Activated naive CD8-positive, alpha-beta T cell treated with anti-CD3 and anti-CD28 coated beads, Interleukin-2, amount 50 U/mL, for 24 hours (primary cell): ENCODE data around the gene MAPKAP1.
A peak's percentile ranks its signal among the peaks of the same experiment; 100 is the strongest.

Experiments used
- ATAC-seq: fragments of 150-1000 bp; cut with Tn5 transposase; one replicate; pipeline ENCODE4 v1.10.0; 2021
- DNase-seq: peaks from one replicate; pipeline ENCODE4 v3.0.0; 2021
- H3K27ac Mint-ChIP-seq: one replicate; pipeline ENCODE4 v1.8.0; 2021; ENCODE audit warnings: mild to moderate bottlenecking, mixed read lengths
- H3K27me3 Mint-ChIP-seq: one replicate; pipeline ENCODE4 v1.8.0; 2021; ENCODE audit warnings: mixed read lengths
- H3K36me3 Mint-ChIP-seq: one replicate; pipeline ENCODE4 v1.8.0; 2021; ENCODE audit warnings: low read depth, mixed read lengths
- H3K4me1 Mint-ChIP-seq: one replicate; pipeline ENCODE4 v1.8.0; 2021; ENCODE audit warnings: mixed read lengths
- H3K4me3 Mint-ChIP-seq: one replicate; pipeline ENCODE4 v1.8.0; 2021; ENCODE audit warnings: mild to moderate bottlenecking, moderate library complexity, mixed read lengths
- H3K9me3 Mint-ChIP-seq: one replicate; pipeline ENCODE4 v1.8.0; 2021; ENCODE audit warnings: mixed read lengths

MAPKAP1 gene

GRCh38 chr9:125428060-125428901 is 278.7 kb downstream of the MAPKAP1 start:
- Mint-ChIP-seq H3K36me3 (no peaks in the 10 kb centered on the region), H3K27ac (no peak overlapping the region), H3K4me1 (no peaks in the 10 kb centered on the region), H3K9me3 (no peaks in the 10 kb centered on the region), H3K27me3 (no peaks in the 10 kb centered on the region), H3K4me3 (no peak overlapping the region)
- DNase-seq (peak; percentile 48), ATAC-seq (peak; percentile 51)

- ATAC-seq, result no peak
Observed at GRCh38 chr9:125427556-125427955, 279.5 kb downstream of the MAPKAP1 start.

GRCh38 chr9:125426926-125427325 is 280.1 kb downstream of the MAPKAP1 start:
- ATAC-seq, result no peak
- Mint-ChIP-seq H3K9me3 (no peaks in the 10 kb centered on the region), H3K4me1 (no peaks in the 10 kb centered on the region), H3K36me3 (no peaks in the 10 kb centered on the region), H3K27me3 (no peaks in the 10 kb centered on the region), H3K27ac (no peak overlapping the region), H3K4me3 (no peak overlapping the region)
- no peak for DNase-seq

More at GRCh38 chr9:125427556-125427955, 279.5 kb downstream of the MAPKAP1 start:
- H3K9me3 Mint-ChIP-seq, result no peaks in the 10 kb centered on the region
- DNase-seq, result no peak
- H3K36me3 Mint-ChIP-seq, result no peaks in the 10 kb centered on the region
- H3K4me3 Mint-ChIP-seq, result no peak overlapping the region
- no peak overlapping the region for H3K27ac Mint-ChIP-seq
- no peaks in the 10 kb centered on the region for H3K27me3 Mint-ChIP-seq
- no peaks in the 10 kb centered on the region for H3K4me1 Mint-ChIP-seq

GRCh38 chr9:125425901-125426515 is 281.0 kb downstream of the MAPKAP1 start:
- ATAC-seq (no peak), DNase-seq (no peak)
- H3K4me1 Mint-ChIP-seq, result no peaks in the 10 kb centered on the region
- no peak overlapping the region for H3K4me3 Mint-ChIP-seq
- no peaks in the 10 kb centered on the region for H3K9me3 Mint-ChIP-seq
- no peaks in the 10 kb centered on the region for H3K27me3 Mint-ChIP-seq
- H3K36me3 Mint-ChIP-seq, result no peaks in the 10 kb centered on the region
- H3K27ac Mint-ChIP-seq, result no peak overlapping the region

GRCh38 chr9:125425170-125425897 is 281.7 kb downstream of the MAPKAP1 start:
- Mint-ChIP-seq H3K36me3 (no peaks in the 10 kb centered on the region), H3K27ac (no peak overlapping the region), H3K9me3 (no peaks in the 10 kb centered on the region), H3K27me3 (no peaks in the 10 kb centered on the region), H3K4me1 (no peaks in the 10 kb centered on the region), H3K4me3 (no peak overlapping the region)
- ATAC-seq (no peak), DNase-seq (no peak)

GRCh38 chr9:125423964-125424363 is 283.0 kb downstream of the MAPKAP1 start:
- ATAC-seq, result no peak
- Mint-ChIP-seq H3K27ac (no peak overlapping the region), H3K36me3 (no peaks in the 10 kb centered on the region), H3K4me3 (no peak overlapping the region), H3K27me3 (no peaks in the 10 kb centered on the region), H3K9me3 (no peaks in the 10 kb centered on the region), H3K4me1 (no peaks in the 10 kb centered on the region)
- no peak for DNase-seq

GRCh38 chr9:125422853-125423252 is 284.2 kb downstream of the MAPKAP1 start:
- Mint-ChIP-seq H3K4me3 (no peak overlapping the region), H3K4me1 (no peaks in the 10 kb centered on the region), H3K9me3 (no peaks in the 10 kb centered on the region), H3K27me3 (no peaks in the 10 kb centered on the region), H3K36me3 (no peaks in the 10 kb centered on the region), H3K27ac (no peak overlapping the region)
- DNase-seq (no peak), ATAC-seq (no peak)

- no peaks in the 10 kb centered on the region for H3K36me3 Mint-ChIP-seq
- no peak overlapping the region for H3K4me3 Mint-ChIP-seq
- no peaks in the 10 kb centered on the region for H3K4me1 Mint-ChIP-seq
- H3K27me3 Mint-ChIP-seq, result no peaks in the 10 kb centered on the region
- no peak overlapping the region for H3K27ac Mint-ChIP-seq
- ATAC-seq (no peak), DNase-seq (no peak)
- H3K9me3 Mint-ChIP-seq, result no peaks in the 10 kb centered on the region
Observed at GRCh38 chr9:125421591-125422181, 285.3 kb downstream of the MAPKAP1 start.

GRCh38 chr9:125421166-125421565 is 285.8 kb downstream of the MAPKAP1 start:
- Mint-ChIP-seq H3K9me3 (no peaks in the 10 kb centered on the region), H3K36me3 (no peaks in the 10 kb centered on the region), H3K27me3 (no peaks in the 10 kb centered on the region), H3K4me1 (no peaks in the 10 kb centered on the region), H3K4me3 (no peak overlapping the region), H3K27ac (no peak overlapping the region)
- DNase-seq, result no peak
- no peak for ATAC-seq

GRCh38 chr9:125418404-125418803 is 288.6 kb downstream of the MAPKAP1 start:
- no peaks in the 10 kb centered on the region for H3K4me1 Mint-ChIP-seq
- no peak for DNase-seq
- no peaks in the 10 kb centered on the region for H3K27me3 Mint-ChIP-seq
- no peaks in the 10 kb centered on the region for H3K36me3 Mint-ChIP-seq
- H3K9me3 Mint-ChIP-seq, result no peaks in the 10 kb centered on the region
- no peak for ATAC-seq
- no peak overlapping the region for H3K4me3 Mint-ChIP-seq
- no peak overlapping the region for H3K27ac Mint-ChIP-seq

GRCh38 chr9:125416517-125416916 is 290.5 kb downstream of the MAPKAP1 start:
- ATAC-seq (no peak), DNase-seq (no peak)
- Mint-ChIP-seq H3K4me3 (no peak overlapping the region), H3K4me1 (no peaks in the 10 kb centered on the region), H3K36me3 (no peaks in the 10 kb centered on the region), H3K27ac (no peak overlapping the region), H3K27me3 (no peaks in the 10 kb centered on the region), H3K9me3 (no peaks in the 10 kb centered on the region)

- Mint-ChIP-seq H3K36me3 (no peaks in the 10 kb centered on the region), H3K27me3 (no peaks in the 10 kb centered on the region), H3K4me3 (no peak overlapping the region), H3K27ac (no peak overlapping the region), H3K4me1 (no peaks in the 10 kb centered on the region), H3K9me3 (no peaks in the 10 kb centered on the region)
- DNase-seq (no peak), ATAC-seq (no peak)
Observed at GRCh38 chr9:125415583-125416460, 291.2 kb downstream of the MAPKAP1 start.

- Mint-ChIP-seq H3K36me3 (no peaks in the 10 kb centered on the region), H3K4me1 (peaks cover 8% of the 10 kb centered on the region), H3K27me3 (peaks cover 14% of the 10 kb centered on the region), H3K9me3 (no peaks in the 10 kb centered on the region), H3K27ac (no peak overlapping the region), H3K4me3 (no peak overlapping the region)
- ATAC-seq, result no peak
- DNase-seq, result no peak
Observed at GRCh38 chr9:125413579-125413978, 293.4 kb downstream of the MAPKAP1 start.

- no peak for DNase-seq
- H3K36me3 Mint-ChIP-seq, result no peaks in the 10 kb centered on the region
- ATAC-seq, result no peak
- no peak overlapping the region for H3K27ac Mint-ChIP-seq
- no peak overlapping the region for H3K4me3 Mint-ChIP-seq
- H3K9me3 Mint-ChIP-seq, result no peaks in the 10 kb centered on the region
- H3K27me3 Mint-ChIP-seq, result peaks cover 18% of the 10 kb centered on the region
- H3K4me1 Mint-ChIP-seq, result peaks cover 12% of the 10 kb centered on the region
Observed at GRCh38 chr9:125412166-125412565, 294.8 kb downstream of the MAPKAP1 start.
